Hypothalamus (tissue), 51 donors: Measurements from ENCODE around the gene GRK1.

Experiments used
- DNase-seq, 51 donors: peaks; one replicate each; lab custom pipeline; 2025; lab: John Stamatoyannopoulos, UW

The GRK1 gene

DNA sequence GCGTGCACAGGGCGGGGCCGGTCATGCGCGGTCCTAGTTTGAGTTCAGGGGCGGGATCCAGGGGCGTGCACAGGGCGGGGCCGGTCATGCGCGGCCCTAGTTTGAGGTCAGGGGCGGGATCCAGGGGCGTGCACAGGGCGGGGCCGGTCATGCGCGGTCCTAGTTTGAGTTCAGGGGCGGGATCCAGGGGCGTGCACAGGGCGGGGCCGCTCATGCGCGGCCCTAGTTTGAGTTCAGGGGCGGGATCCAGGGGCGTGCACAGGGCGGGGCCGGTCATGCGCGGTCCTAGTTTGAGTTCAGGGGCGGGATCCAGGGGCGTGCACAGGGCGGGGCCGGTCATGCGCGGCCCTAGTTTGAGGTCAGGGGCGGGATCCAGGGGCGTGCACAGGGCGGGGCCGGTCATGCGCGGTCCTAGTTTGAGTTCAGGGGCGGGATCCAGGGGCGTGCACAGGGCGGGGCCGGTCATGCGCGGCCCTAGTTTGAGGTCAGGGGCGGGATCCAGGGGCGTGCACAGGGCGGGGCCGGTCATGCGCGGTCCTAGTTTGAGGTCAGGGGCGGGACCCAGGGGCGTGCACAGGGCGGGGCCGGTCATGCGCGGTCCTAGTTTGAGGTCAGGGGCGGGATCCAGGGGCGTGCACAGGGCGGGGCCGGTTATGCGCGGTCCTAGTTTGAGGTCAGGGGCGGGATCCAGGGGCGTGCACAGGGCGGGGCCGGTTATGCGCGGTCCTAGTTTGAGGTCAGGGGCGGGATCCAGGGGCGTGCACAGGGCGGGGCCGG lies 58.5 kb downstream of the GRK1 start:
- DNase-seq: peak in 13 of 51 donors; percentile 18 to 79 (median 59)

DNA sequence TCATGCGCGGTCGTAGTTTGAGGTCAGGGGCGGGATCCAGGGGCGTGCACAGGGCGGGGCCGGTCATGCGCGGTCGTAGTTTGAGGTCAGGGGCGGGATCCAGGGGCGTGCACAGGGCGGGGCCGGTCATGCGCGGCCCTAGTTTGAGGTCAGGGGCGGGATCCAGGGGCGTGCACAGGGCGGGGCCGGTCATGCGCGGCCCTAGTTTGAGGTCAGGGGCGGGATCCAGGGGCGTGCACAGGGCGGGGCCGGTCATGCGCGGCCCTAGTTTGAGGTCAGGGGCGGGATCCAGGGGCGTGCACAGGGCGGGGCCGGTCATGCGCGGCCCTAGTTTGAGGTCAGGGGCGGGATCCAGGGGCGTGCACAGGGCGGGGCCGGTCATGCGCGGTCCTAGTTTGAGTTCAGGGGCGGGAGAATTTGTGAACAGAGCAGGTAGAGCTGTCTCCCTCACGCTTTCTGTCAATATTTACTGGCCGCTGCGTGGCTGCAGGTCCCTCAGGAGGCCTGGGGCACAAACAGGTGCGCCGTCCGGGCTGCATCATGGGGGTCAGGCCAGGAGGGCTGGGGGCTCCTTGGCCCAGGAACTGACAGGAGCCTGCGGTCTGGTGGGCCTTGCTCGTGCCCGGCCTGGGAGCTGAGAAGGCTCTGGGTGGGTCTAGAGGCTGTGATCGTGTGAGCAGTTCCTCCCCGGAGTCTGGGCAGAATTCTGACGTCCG lies 59.2 kb downstream of the GRK1 start:
- peak in 20 of 51 donors; percentile 16 to 49 (median 29) for DNase-seq

DNA sequence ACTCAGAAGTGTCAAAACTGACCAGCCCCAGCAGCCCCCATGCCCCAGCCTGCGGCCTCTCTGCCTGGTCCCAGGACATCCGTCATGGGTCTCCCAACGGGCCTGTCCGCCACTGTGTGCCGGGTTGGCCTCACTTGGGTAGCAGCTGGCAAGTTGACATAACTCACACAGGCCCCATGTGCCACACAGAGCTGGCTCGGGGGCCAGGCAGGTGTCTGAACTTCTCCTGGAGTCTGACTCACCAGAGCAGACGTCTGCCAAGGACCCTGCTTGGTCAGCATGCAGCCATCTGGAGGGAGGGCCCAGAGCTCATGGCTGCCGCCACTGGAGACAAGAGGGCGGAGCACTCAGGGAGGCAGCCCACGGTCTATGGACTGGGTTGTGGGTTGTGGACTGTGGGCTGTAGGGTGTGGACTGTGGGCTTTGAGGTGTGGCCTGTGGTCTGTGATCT lies 60.0 kb downstream of the GRK1 start:
- DNase-seq: no peak

DNA sequence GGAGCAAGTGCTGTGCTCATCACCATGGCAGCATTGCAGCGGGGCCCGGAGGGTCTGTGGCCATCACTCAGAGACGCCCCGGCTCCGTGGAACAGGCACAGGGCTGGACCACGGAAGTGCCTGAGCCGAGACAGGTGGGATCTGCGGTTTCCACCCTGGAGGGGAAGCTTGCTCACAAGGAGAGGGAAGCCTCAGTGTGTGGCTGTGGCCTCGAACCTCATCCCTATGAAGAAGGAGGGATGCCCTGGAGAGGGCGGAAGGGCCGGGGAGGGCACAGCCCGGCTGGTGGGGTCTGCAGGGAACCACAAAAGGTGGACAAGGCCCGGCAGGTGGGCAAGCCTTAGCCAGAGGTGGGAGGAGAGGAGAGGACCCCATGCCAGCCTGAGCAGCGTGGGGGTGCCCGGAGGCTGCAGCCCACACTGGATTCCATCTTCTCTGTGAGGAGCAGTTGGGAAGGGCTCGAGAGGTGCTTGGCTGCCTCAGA lies 61.6 kb downstream of the GRK1 start:
- DNase-seq: no peak

DNA sequence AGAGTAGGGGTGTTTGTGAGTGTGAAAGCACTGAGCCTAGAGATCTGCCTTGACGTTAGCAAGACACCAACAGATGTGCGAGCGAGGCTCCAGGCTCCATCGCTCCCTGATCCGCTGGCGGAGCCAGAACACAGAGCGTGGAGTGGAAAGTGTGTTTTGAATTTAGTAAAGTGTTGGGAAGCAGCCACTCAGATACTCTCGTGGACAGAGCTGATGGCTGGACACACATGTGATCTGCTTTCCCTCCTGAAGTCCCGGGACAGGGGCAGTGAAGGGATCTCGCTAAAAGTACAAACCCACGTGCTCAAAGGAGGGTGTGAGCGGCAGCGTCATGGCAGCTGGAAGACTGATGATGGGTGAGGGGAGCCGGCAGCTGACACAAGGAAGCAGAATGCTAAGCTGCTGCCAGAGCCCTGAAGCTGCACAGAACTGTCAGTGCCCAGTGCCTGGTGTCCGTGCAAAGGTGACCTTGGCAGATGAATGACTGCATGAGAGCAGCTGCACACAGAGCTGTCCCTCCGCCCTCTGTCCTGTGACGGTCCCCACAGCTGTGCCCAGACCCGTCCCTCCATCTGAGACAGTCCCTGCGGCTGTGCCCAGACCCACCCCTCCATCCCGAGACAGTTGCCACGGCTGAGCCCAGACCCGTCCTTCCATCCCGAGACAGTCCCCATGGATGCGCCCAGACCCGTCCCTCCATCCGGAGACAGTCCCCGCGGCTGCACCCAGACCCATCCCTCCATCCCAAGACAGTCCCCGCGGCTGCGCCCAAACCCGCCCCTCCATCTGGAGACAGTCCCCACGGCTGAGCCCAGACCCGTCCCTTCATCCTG lies 62.4 kb downstream of the GRK1 start:
- no peak for DNase-seq

DNA sequence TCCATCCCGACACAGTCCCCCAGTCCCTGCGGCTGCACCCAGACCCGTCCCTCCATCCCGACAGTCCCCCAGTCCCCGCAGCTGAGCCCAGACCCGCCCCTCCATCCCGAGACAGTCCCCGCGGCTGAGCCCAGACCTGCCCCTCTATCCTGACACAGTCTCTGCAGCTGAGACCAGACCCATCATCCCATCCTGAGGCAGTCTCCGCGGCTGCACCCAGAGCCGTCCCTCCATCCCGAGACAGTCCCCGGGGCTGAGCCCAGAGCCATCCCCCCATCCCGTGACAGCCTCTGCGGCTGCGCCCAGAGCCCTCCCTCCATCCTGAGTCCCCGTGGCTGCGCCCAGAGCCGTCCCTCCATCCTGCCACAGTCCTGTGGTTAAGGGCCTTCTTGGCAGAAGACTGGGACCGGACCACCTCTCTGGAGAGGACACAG lies 63.3 kb downstream of the GRK1 start:
- no peak for DNase-seq

DNA sequence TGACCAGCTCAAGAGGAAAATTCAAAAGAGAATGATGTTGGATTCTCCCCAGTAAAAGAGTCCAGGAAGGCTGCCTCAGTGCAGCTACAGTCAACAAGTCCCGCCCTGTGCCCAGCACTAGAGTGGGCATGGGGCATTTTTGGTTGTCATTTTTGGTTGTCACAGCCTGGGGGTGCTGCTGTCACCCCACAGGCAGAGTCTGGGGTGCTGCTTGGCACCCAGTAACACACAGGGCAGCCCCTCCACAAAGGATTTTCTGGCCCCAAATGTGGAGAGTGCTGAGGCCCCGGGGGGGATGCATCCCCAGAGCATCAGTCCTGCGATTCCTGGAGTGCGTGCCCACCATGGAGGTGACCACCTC lies 63.8 kb downstream of the GRK1 start:
- no peak for DNase-seq

DNA sequence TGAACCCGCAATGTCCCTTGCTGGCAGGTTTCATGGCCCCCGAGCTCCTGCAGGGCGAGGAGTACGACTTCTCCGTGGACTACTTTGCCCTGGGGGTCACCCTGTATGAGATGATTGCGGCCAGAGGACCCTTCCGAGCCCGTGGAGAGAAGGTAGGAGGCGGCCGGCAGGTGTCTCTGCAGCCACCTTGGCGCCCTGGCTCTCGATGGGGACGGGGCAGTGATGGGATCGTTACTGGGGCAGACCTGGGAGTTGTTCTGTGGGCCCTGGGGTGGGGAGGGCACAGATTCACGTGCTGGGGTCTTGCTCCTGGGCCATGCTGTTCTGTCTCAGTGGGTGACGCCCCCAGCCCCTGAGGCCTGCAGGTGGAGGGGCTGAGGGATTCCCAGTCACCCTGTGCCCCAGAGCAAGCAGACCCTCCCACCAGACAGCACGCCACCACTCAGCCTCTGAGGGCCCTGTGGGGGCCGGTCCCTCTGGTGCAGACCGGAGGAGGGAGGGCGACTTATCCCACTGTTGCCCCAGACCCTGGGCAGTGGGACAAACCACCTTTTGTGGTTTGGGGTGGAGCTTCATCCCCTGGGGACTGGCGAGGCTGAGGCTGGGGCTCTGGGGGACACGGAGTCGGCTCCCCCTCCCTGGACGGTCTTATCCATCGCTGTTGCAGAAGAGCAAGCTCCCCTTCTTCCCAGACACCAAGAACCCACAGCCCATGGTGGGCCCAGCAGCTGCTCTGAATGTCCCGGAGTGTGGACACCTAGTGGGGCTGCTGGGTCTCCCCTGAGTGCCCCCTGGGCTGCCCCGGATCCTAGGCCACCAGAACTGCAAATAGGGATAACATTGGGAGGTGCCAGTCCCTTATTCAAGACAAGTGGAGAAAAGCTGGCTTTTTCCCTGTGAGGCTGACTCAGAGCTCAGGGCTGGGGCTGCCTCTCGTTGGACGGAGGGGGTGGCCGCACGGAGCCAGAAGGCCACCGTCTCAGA lies 64.5 kb downstream of the GRK1 start:
- no peak for DNase-seq

DNA sequence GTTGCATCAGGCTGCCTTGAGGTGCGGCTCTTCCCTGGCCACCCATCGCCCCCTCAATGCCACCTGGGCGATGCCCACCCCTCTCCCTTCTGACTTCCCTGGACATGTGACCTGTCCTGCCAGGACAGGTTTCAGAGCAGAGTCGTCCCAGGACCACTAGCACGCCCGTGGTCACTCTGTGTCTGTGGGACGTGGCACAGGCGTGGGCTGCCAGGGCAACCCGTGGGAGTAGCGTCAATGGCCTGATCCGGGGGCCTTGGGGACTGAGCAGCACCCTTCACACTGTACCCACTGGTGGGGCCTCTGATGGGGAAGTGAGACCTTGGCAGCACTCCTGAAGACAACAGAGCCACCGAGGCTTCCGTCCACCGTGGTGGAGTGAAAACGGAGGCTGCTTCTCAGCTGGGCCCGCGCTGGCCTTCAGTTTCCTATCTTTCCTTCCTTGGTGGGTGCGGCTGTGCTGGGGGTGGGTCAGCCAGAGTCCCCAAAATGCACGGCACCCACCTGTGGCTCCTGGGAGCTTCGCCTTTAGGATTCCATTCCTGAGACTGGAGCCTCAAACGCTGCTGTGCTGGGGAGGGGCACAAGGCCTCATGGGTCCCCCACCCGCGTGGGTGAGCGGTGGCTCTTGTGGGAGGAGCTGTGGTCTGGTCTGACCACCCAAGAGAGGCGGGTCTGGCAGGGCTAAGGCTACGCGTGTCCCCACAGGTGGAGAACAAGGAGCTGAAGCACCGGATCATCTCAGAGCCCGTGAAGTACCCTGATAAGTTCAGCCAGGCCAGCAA lies 65.3 kb downstream of the GRK1 start:
- DNase-seq: peak in 1 of 51 donors; percentile 23

DNA sequence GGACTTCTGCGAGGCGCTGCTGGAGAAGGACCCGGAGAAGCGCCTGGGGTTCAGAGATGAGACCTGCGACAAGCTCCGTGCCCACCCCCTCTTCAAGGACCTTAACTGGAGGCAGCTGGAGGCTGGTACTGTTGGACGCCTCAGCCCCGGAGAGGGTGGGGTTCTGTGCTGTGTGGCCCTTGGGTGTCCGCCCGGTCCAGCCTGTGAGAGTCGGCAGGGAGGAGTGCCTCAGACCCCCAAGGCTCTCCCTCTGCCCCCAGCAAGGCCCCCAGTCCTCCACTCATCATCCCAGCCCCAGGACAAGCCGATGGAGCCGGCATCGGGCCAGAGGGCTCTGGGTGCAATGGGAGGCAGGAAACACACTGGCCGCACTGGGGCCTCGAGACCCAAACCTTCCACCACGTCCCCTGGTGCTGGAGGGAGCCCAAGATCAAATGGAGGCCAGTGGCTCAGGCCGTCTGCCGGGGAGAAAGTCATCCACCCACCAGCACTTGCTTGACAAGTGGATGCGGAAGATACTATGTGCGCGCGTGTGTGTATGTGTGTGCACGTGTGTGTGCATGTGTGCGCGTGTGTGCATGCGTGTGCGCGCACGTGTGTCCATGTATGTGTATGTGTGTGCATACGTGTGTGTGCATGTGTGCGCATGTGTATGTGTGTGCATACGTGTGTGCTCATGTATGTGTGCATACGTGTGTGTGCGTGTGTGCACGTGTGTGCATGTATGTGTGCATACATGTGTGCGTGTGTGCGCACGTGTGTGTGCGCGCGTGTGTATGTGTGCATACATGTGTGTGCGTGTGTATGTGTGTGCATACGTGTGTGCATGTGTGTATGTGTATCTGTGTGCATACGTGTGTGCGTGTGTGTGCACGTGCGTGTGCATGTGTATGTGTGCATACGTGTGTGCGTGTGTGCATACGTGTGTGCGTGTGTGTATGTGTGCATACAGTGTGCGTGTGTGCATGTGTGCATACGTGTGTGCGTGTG lies 66.2 kb downstream of the GRK1 start:
- DNase-seq: no peak

DNA sequence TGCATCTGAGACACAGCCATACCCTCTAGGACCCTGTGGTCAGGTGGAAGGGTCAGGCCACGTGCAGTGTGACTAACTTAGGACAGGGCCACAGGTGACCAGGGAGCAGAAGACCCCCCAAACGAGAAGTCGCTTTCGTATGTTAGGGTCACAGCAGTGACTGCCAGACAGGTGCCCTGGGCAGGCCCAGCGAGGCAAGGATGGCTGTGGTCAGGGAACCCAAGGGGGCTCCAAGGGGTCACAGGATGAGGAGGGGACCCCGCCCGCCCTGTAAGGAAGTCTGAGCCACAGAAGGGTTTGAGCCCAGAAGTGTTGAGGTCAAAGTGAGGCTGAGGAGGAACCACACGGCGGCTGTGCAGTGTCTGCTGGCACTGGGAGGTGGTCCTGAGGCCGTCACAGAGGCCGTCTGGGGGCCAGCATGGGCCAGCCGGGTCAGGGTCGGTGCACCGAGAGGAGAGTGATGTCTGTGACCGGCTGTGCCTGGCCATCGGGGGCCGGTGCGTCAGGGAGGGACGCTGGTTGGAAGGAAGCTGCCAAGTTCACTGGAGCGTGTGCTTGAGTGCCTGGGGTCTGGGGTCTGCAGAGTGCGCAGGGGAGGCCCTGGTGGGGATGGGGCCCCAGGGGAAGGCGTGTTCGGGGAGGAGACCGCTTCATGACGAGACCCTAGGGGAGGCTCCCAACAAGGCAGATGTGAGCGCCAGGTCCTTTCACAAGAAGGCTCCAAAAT lies 67.2 kb downstream of the GRK1 start:
- DNase-seq: no peak

DNA sequence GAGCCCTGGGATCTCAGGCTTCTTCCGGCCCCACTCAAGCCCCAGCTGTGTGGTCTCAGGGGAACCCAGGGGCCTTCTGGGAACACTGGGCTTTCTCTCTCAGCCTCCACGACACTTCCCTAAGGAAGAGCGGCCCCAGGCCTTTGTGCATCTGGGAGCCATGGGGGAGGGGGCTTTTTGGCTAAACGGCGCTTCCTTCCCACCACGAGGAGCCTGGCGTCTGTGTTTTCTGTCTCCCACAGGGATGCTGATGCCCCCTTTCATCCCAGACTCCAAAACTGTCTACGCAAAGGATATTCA lies 67.8 kb downstream of the GRK1 start:
- no peak for DNase-seq

DNA sequence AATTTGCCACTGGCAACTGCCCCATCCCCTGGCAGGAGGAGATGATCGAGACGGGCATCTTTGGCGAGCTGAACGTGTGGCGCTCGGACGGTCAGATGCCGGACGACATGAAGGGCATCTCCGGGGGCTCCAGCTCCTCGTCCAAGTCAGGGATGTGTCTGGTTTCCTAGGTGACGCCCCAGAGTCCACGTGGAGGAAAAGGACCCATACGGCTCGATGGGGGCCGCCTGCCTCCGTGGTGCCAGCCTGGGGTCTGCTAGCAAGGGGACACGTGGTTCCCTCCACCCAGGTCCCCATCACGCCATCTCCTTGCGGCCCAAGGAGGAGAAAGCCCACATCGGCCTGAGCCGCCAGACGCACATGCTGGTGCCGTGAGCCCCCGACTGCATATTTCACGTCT lies 68.2 kb downstream of the GRK1 start:
- no peak for DNase-seq

DNA sequence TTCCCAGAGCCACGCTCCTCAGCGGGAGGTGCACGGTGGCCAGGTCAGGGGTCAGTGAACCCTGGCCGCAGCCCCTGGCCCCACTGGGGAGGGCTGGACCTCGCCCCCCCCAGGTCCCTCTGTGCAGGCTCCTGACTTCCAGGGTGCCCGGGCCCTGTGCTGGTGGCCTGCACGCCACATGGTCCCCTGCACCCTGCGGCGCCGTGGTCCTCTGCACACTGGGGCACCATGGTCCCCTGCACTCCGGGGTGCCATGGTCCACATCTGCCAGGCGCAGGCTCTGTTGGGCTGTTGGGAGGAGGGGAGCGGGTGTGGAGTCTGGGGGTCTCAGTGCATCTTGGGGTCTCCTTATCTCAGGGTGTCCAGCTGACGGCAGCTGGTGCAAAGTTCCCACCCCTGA lies 68.7 kb downstream of the GRK1 start:
- DNase-seq: no peak

DNA sequence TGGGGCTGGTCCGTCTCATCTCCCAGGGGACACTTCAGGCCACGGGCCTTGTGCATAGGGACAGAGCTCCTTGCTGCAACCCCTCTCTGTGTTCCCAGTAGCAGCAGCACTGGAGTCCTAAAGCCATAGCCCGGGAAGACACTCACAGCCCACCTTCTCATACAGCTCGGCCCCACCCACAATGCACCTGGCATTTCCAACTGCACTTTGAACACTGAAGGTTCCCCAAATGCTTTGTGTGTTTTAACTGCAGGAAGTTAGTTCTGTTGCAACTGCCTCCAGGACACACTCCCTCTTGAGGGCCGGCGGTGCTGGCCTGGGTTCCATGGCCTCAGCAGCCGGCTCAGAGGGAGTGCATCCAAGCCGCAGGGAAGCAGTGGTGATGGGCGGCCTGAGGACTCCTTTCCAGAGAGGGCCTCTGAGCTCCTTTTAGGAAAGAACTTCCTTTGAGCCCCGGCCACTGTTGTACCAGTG lies 69.3 kb downstream of the GRK1 start:
- no peak for DNase-seq

DNA sequence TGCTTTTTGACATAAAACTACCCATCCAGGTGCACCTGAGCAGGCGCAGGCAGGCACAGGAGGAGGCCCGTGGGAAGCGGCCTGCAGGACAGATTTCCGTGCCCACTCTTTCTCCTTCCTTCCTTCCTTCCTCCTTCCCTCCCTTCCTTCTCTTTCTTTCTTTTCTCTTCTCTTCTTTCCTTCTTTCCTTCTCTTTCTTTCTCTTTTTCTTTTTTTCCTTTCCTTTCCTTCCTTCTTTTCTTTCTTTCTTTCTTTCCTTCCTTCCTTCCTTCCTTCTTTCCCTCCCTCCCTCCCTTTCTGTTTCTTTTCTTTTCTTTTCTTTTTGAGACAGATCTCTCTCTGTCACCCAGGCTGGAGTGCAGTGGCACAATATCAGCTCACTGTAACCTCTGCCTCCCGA lies 70.8 kb downstream of the GRK1 start:
- DNase-seq: no peak
